HCEC 1CT (cell line): ENCODE measurements around the gene OR56A5.
A peak's percentile ranks its signal among the peaks of the same experiment; 100 is the strongest.
"Not testable (repeated sequence)": the region's sequence is repeated elsewhere in the genome, so short reads cannot be mapped to it uniquely, and the experiment has no call there.

ENCODE experiments used
- DNase-seq: peaks from one replicate; pipeline ENCODE4 v3.0.0-alpha.2; 2017

Gene OR56A5, protein sequence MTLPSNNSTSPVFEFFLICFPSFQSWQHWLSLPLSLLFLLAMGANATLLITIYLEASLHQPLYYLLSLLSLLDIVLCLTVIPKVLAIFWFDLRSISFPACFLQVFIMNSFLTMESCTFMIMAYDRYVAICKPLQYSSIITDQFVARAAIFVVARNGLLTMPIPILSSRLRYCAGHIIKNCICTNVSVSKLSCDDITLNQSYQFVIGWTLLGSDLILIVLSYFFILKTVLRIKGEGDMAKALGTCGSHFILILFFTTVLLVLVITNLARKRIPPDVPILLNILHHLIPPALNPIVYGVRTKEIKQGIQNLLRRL

DNA sequence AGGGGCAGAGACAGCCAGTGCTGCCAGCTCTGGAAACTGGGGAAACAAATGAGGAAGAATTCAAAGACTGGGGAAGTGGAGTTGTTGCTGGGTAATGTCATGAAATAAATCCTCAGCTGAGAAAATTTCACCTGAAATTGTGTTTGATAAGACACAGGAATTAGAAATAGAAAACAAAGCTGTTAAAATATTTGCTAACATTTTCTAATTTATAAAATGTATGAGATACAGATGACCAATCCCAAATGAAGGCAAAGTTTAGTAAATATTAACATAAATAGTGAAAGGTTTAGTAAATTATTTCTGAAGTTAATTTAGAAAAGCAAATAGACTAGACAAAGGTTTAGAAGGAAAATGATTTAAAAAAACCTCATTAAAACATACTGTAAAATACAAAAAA is at the start of gene OR56A5:
TSS of gene OR56A5 (minus strand) at position 101 of the 400 bp plus-strand sequence. CDS start at position 101, 0 bp downstream.
- DNase-seq, result no peak

GRCh38 chr11:6013042-6013441 is 44.7 kb upstream of the OR56A5 start:
- no peak for DNase-seq

DNA sequence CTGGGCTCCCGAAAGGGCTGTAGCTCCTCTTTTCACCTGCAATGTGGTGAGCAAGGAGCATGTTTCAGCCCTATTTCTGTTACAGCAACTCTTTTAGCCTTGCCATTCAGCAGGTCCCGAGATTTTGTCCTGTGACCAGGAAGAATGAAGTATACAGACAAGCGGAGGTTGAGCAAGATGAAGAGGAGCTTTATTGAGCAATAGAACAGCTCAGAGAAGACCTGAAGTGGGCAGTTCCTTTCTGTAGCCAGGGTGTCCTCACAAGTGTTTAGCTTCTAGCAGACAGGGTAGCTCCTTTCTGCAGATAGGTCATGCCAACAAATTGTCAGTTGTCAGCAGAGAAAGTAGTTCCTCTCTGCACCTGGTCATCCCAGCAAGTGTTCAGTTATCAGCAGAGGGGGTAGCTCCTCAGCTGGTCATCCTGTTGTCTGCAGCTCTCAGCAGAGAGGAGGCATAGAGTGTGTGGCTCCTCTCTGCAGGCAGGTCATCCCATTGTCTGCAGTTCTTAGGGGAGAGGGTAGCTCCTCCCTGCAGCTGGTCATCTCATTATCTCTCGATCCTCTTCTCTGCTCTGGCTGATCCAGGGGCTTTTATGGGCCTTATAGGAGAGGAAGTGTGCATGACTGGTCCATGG is 43.9 kb upstream of the OR56A5 start:
- no peak for DNase-seq

DNA sequence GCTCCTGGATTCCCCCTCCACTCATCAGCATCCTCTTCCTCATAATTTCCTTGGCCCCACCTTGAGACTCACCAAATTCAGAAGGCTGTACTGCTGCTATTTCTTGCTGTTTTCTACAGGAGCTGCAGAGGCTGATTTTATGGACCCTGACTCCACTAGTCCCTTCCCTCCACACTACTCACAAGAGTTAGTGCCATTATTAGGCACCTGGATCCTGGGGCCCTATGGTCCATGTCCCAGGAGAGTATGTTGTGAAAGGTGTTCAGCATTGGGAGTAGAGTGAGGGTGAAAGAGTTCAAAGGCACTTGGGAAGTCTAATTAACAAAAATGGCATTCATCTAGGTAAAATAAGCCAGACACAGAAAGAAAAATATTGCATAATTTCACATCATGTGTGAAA is 38.6 kb upstream of the OR56A5 start, which contains the start of gene OR56A4:
TSS of gene OR56A4 (minus strand) at position 101 of the 400 bp plus-strand sequence. CDS start 3,954 bp downstream, outside the sequence.
- DNase-seq, result no peak

DNA sequence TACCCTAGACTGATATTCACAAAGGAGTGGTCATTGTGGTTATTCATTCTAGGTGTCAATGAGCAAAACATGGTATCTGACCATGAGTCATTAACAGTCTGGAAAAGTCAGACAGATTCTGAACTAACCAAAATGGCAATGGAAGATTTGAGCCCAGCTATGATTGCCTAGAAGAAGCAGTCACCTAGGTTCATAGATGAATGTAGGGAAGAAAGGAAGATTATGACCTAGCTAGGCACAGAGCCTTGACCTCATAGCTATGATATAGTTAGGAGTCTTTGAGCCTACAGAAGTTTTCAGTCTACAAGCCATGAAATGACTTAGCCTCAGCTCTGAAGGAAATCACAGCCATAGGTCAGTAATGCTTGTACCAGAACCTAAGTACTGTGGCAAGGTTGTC is 38.1 kb upstream of the OR56A5 start:
- DNase-seq, result no peak

DNA sequence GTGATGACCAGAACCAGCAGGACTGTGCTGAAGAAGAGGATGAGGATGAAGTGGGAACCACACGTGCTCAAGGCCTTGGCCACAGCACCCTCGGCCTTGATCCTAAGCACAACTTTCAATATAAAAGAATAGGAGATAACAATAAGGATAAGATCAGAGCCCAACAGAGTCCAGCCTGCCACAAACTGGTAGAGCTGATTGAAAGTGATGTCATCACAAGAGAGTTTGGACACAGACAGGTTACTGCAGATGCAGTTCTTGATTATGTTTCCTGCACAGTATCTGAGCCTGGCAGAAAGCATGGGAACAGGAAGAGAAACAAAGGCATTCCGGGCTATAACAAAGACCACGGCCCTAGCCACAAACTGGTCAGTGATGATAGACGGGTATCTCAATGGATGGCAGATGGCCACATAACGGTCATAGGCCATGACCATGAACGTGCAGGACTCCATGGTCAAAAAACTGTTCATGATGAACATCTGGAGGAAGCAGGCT is 34.0 kb upstream of the OR56A5 start:
- DNase-seq, result no peak

DNA sequence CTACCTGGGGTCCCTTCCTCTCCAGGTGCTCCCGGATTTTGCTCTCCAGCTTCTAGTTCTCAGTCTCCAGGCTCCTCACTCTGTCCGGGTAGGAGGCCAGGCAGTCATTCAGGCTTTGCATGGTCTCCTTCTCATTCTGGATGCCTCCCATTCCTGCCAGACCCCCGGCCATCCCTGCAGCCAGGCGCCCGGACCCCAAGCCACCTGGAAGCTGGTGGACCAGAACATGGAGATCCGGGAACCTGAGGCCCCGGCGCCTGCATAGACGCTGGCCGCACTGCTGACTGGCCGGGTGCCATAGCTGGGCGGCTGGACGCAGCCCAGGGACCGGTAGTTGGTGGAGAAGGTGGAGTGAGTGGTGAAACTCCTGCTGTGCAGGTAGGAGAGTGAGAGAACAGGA is 26.5 kb upstream of the OR56A5 start:
- no peak for DNase-seq

DNA sequence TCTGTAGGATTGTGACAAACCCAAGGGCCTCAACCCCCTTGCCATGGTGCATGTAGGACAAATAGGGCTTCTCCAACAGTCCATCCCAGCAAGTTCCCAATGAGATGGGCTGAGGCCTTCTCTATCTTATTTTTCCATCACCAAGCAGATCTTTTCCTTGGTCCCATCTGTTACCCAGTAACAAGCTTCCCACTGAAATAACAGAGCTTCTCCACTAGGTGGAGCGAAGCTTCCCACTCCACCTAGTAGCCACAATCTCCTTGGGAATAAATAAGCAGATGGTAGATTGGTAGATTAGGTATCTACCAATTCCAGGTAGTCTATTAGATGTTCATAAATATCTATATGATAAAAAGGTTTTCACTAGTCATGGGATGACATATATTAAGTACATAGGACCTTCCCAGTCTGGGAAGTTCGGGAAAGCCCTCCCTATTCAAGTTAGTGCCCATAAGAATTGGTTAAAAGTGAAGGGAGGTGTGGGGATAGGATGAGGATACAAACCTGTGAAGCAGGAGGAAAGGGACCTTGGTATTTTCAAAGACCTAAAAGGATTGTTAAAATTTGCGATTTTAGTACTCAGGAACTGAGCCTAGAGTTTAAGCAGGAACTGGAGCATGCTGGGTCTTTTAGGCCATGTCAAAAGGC is 24.4 kb upstream of the OR56A5 start:
- peak; percentile 6 for DNase-seq

GRCh38 chr11:5992150-5992549 is 23.9 kb upstream of the OR56A5 start:
- DNase-seq, result no peak

- DNase-seq, result no peak
These were observed 20.9 kb upstream of the OR56A5 start for GRCh38 chr11:5989203-5989602.

- no peak for DNase-seq
These were observed 18.6 kb upstream of the OR56A5 start, which contains the start of gene OR52L1 for GRCh38 chr11:5986885-5987284. OR52L1 (minus strand) TSS chr11:5986985; CDS start chr11:5986930, 55 bp downstream.

GRCh38 chr11:5983443-5983842 is 15.1 kb upstream of the OR56A5 start:
- DNase-seq, result no peak

- no peak for DNase-seq
These were observed 5.2 kb upstream of the OR56A5 start for GRCh38 chr11:5973530-5973929.

GRCh38 chr11:5967708-5968107 is 586 bp downstream of the OR56A5 start:
- no peak for DNase-seq

DNA sequence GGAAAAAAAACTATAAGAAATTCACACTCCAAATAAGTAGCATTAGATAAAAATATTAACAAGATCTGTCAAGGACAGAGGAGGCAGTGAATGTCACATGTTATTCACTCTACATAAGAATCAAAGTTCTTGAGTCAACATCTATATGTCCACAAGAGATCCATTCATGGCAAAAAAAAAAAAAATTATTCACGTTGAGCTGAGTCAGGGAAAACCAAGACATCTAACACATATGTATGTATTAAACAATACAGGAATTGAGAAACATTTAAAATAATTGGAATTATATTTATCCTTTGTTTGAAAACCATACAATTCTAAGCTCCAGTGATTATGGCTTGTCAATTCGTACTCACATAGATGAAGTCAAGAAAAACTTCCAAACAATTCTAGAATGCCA is 1.3 kb downstream of the OR56A5 start:
- no peak for DNase-seq

DNA sequence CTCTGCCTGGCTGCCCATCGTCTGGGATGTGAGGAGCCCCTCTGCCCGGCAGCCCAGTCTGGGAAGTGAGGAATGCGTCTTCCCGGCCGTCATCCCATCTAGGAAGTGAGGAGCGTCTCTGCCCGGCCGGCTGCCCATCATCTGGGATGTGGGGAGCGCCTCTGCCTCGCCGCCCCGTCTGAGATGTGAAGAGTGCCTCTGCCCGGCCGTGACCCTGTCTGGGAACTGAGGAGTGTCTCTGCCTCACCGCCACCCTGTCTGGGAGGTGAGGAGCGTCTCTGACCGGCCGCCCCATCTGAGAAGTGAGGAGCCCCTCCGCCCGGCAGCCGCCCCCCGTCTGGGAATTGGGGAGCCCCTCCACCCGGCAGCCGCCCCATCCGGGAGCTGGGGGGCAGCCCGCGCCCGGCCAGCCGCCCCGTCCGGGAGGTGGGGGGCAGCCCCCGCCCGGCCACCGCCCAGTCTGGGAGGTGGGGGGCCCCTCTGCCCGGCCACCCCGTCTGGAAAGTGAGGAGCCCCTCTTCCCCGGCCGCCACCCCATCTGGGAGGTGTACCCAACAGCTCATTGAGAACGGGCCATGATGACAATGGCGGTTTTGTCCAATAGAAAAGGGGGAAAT is 7.5 kb downstream of the OR56A5 start:
- DNase-seq, result not testable (repeated sequence)

DNA sequence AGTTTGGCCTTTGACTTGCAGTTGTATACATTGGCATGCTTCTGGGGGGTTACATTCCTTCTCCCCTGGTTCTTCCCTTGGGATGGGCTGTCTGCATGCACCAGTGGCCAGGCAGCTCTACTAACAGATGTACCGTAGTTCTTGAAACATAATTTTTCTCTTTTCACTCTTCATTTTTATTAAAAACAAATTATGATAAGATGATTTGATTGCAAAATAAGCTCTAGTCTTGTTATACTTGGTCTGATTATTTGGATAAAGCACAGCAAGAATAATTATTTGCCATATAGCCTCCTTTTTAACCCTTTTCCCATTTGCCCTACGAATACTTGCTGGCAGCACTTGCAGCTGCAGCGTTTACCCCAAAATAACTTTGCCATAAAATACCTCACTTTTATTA is 12.7 kb downstream of the OR56A5 start:
- DNase-seq, result no peak

DNA sequence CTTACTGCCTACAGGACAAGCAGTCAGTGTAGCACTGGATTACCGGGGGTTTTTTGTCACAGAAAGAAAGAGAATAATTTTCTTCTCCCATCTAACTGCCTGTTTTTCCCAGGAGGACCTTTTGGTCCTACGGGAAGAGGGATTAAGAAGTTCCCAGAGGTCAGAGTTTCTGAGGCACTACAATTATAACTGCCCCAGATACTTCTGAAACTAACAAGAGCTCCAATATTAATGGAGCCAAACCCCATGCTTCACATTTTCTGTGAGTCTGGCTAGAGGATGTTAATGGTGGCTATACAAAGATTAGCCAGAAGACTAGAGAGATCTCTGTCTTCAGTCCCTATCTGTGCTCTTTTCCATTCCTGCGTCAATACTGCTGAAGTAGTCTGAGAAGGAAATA is 26.3 kb downstream of the OR56A5 start, which contains the start of gene OR56A3:
TSS of gene OR56A3 (plus strand) at position 301 of the 400 bp plus-strand sequence. CDS start 5,096 bp downstream, outside the sequence.
- no peak for DNase-seq

- no peak for DNase-seq
These were observed 27.5 kb downstream of the OR56A5 start for GRCh38 chr11:5940748-5941147.

DNA sequence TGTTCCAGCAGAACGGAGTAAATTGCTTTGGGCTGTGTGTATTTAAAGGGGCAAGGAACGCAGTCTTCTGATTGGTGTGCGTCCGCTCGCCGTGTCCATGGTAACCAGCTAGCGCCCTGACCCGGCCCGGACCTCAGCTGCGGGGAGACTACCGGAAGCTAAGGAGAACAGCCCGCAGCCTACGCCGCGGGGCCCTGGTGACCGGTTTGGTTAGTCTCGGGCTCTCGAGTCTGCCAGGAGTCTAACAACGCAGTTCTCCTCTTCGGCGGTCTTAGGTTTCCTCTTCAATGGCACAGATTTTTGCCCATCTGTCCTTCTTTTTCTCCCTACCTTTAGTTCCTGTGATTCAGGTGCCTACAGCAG is 29.7 kb downstream of the OR56A5 start:
- DNase-seq, result no peak

GRCh38 chr11:5937868-5938602 is 30.3 kb downstream of the OR56A5 start:
- no peak for DNase-seq

GRCh38 chr11:5933116-5933515 is 35.2 kb downstream of the OR56A5 start:
- DNase-seq, result no peak
